Endothelial cell of hepatic sinusoid (primary cell): ENCODE measurements around the gene SERF2.
"Not testable (repeated sequence)": the region's sequence is repeated elsewhere in the genome, so short reads cannot be mapped to it uniquely, and the experiment has no call there.

Source experiments
- in situ Hi-C: cut with HindIII; loops from 2 replicates; pipeline ENCODE4 v1.10.0; 2017; ENCODE audit warnings: low sequenced_read_pairs

The SERF2 gene

GRCh38 chr15:43791993-43792760, at the start of gene SERF2:
Gene SERF2 (plus strand): TSS chr15:43792320. CDS start chr15:43792377, 57 bp downstream.
- in situ Hi-C loops: no loop called here

- in situ Hi-C loops: not testable (repeated sequence)
These were observed 45.7 kb upstream of the SERF2 start, which contains the start of gene PDIA3 for GRCh38 chr15:43746245-43746902. Gene PDIA3 (plus strand): TSS chr15:43746438. CDS start chr15:43746540, 102 bp downstream.

DNA sequence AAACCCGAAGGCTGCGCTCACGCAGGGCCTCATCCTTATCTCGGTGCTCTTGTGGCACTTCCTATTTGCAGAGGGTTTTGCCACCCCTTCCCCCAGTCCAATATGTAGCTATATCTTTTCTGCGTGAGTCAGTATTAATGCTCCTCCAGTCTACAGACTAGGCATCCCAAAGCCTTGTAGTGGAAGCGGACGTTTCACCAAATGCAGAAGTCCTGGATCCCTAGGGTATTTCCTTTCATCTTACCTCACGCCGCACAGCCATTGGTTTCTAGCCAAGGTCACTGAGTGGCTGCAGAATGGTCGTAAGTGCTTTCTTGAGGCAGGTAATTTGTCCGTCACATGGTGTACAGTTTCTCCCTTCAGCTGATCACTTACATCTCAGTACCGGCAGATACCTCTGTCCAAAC, 45.2 kb upstream of the SERF2 start:
- in situ Hi-C loops: not testable (repeated sequence)

- in situ Hi-C loops: no loop called here
These were observed 43.7 kb upstream of the SERF2 start for GRCh38 chr15:43748376-43748775.

DNA sequence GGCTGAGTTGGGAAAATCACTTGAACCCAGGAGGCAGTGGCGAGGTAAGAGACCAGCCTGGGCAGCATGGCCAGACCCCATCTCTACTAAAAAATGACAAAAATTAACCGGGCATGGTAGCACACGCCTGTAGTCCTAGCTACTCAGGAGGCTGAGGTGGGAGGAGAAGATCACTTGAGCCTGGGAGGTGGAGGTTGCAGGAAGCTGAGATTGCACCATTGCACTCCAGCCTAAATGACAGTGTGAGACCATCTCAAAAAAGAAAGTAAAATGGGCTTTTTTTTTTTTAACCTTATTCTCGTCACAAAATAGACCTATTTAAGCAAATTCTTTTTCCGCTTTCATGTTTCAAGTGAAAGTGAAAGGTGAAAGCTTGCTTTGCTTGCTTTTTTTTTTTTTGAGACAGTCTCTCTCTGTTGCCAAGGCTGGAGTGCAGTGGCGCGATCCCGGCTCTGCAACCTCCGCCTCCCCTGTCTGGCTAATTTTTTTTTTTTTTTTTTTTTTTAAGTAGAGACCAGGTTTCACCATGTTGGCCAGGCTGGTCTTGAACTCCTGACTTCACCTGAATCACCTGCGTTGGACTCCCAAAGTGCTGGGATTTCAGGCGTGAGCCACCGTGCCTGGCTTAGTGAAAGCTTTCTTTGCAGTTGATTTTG, 42.3 kb upstream of the SERF2 start:
- in situ Hi-C loops: no loop called here

DNA sequence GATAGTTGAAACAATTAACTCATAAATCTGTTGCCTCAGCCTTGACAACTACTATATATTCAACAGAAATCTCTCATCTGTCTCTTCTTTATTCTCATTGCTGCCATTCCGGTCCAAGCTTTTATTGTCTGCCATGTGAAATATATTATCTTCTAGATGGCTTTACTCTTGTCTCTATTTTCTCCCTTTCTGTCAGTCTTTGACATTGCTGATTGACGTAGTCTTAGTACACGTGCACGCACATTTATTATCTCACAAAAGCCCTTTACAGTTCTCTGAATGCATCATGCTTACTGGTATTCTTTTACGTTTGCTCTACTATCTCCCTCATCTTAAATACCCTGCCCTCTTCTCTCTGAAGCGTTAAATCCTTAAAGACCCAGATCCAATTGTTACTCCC, 40.2 kb upstream of the SERF2 start:
- in situ Hi-C loops: no loop called here

DNA sequence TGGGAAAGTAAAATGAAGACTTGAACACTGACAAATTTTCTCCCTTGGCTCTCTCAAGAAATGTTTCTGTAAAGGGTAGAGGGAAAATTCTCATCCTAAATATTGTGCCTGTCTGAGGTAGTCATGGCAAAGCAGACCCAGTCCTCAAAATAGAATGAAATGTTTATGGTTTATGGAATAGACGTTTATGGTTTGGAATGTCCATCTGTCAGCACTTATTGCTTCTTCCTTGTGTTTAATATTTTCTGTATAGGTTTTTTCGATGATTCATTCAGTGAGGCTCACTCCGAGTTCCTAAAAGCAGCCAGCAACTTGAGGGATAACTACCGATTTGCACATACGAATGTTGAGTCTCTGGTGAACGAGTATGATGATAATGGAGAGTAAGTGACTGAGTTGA, 29.3 kb upstream of the SERF2 start:
- in situ Hi-C loops: no loop called here

GRCh38 chr15:43763819-43764446, 28.2 kb upstream of the SERF2 start:
- in situ Hi-C loops: no loop called here

DNA sequence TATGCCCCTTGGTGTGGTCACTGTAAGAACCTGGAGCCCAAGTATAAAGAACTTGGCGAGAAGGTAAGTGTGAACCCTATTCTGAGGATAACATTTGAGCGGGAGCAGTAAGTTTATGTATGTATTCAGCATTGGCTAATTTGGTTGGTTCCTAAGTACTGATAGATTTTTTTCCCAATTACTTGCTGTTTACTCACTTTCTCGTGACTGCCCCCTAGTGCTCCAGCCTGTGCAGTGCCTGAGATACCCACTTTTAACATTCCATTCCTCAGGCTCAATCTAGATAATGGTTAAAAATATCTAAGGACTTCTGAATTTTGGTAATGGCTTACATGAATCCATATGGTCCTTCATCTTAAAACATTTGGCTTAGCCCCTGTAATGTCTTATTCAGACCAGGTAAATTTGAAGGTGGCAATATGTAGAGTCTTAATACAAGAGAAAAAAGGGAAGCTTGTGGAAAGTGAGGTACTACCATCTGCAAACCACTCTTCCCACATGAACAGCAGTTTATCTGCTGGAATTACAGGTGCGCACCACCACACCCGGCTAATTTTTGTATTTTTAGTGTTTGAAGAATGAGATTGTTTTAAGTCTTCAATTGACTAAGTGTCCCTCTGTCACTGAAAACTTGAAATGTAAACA, 22.4 kb upstream of the SERF2 start:
- in situ Hi-C loops: no loop called here

DNA sequence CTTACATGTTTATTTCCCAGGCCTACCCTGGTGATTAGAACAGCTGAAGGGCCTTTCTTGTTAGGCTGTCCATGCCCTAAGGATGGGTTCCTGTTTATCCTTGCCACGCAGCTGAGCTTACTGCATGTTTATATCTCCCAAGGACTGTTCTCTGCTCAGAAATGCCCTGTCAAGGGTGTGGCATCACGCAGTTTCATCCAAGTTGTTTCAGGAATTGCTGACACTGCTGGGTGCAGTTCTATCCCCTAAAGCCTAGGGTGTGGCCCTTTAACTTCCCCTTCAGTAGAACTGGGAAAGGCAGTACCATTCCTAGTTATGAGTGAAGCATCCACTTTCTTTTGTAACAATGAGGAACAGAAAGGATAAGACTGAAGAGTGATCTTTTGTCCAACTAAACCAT, 20.3 kb upstream of the SERF2 start:
- in situ Hi-C loops: no loop called here

DNA sequence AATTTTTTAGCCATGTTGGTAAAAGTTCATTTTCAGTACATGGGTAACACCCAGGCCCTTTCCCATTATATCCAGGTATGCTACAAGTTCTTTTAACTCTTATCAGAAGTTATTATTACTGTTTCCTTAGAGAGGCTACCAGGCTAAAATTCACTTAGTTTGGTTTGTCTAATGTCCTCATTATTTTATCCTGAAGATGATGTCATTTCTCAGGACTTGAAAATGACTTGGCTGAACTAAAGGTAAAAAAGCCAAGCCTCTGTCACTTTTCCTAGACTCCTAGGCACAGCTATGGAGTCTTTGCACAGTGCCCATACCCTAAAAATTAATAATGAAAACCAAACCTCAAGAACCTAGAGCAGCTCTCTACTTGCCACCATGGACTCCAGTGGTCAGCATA, 19.5 kb upstream of the SERF2 start:
- in situ Hi-C loops: no loop called here

DNA sequence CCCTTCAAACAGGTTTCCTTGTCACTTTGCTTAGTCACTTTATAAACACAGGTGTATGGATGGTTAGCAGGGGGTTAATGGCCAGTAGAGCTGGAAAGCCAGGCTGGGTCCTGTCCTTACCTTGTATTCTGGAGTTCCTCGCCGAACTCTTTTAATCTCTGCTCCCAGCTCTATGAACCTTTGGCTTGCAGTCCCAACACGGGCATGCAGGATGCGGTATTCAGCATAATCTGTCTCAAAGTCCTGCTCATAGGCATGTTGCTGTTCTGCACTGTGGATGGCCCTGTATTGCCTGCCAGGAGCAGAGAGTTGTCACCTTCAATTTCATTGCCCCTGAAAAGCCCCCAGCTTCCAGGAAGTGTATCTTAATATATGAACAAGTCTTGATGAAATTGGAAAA, 18.1 kb upstream of the SERF2 start:
- in situ Hi-C loops: no loop called here

DNA sequence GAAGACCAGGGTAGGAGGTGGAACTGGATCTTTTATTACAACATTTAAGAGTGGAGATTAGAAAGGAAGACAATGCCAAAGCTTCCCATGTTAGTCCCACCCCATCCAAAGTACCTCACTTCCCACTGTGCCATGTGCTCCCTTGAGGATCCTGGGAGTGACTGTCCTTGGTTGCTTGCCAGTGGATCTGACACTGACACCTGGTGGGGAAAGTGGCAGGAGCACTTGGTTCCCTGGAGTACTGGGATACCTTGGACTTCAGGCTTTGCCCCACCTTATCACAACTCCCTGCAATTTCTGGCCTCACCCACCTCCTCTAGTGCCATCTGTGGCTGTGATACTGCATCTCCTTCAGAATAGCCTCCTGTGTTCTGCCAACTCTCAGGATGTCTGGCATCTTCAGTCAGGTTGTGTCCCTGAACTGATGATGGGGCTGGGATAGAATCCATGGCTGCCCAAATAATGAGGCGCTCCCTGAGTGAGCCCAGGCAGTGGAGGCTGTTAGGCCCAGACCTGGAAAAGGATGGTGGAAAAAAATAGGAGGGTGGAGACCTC, 16.6 kb upstream of the SERF2 start:
- in situ Hi-C loops: no loop called here

GRCh38 chr15:43776101-43776717, 15.9 kb upstream of the SERF2 start:
- in situ Hi-C loops: no loop called here

DNA sequence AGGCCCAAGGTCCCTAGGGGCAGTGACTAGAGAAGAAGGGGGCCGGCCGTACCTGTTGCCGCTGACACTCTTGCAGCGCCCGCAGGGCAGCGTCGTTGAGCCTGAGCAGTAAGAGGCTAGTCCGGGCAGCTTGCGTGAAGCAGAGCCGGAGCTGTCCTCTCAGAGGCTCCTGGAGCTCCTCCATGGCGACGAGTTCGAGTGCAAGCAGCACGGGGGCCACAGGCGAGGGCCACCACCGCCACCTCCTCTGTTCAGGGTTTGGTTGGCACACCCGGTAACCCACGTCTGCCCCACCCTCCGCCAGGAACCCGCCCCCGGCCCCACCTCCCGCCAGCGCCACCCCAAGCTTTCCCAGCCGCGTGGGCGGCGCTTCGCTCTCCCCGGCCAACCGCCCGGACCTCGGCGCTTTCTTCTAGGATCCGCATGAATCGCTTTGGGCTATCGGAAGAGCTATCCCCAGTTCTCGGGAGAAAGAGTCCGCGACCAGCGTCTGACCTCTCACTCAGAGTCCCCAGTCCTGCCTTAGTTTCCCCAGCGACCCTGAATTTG, 15.3 kb upstream of the SERF2 start, which contains the start of gene ELL3:
Gene ELL3 (minus strand): TSS at position 249 of the 549 bp plus-strand sequence. CDS start 65 bp downstream, at position 184.
- in situ Hi-C loops: no loop called here

- in situ Hi-C loops: no loop called here
These were observed 14.7 kb upstream of the SERF2 start for GRCh38 chr15:43777267-43777914.

- in situ Hi-C loops: no loop called here
These were observed 13.1 kb upstream of the SERF2 start for GRCh38 chr15:43779016-43779415.

- in situ Hi-C loops: no loop called here
These were observed 2.7 kb upstream of the SERF2 start for GRCh38 chr15:43789409-43789808.

GRCh38 chr15:43792761-43793476, 799 bp downstream of the SERF2 start:
- in situ Hi-C loops: no loop called here
